AG09319 (cell line): ENCODE measurements around the gene SMYD3.
"Not testable (repeated sequence)": the region's sequence is repeated elsewhere in the genome, so short reads cannot be mapped to it uniquely, and the experiment has no call there.

ENCODE experiments used
- DNase-seq: peaks from one replicate; pipeline ENCODE4 v3.0.0-alpha.2; 2010; ENCODE audit warnings: low read depth; ENCODE audit errors: extremely low read depth
- TF ChIP-seq, protein P1 (sequence below): IDR thresholded peaks from 2 replicates; pipeline ENCODE4 v1.5.1; 2011; ENCODE audit warnings: low read depth, mild to moderate bottlenecking, inconsistent platforms, low read length, moderate library complexity

The SMYD3 gene

DNA sequence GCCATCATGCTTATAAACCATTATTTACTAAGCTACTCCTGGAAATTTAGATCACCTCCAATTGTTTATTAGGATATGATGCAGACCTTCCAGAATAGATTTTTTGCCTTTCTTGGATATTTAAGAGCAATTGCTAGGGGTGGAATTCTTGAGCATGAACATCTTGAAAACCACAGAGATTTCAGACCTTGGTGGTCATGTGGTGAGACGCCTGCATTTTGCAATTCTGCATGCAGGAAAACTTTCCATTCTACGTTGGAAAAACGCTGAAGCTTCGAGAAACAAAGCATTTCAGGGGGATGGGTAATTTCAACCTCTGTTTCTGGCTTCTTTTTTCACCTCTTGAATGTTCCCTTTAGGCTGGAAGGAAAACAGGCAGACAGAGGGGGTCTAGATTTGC, 756.0 kb downstream of the SMYD3 start:
- peak; percentile 41 for DNase-seq
- TF ChIP-seq, protein P1, sequence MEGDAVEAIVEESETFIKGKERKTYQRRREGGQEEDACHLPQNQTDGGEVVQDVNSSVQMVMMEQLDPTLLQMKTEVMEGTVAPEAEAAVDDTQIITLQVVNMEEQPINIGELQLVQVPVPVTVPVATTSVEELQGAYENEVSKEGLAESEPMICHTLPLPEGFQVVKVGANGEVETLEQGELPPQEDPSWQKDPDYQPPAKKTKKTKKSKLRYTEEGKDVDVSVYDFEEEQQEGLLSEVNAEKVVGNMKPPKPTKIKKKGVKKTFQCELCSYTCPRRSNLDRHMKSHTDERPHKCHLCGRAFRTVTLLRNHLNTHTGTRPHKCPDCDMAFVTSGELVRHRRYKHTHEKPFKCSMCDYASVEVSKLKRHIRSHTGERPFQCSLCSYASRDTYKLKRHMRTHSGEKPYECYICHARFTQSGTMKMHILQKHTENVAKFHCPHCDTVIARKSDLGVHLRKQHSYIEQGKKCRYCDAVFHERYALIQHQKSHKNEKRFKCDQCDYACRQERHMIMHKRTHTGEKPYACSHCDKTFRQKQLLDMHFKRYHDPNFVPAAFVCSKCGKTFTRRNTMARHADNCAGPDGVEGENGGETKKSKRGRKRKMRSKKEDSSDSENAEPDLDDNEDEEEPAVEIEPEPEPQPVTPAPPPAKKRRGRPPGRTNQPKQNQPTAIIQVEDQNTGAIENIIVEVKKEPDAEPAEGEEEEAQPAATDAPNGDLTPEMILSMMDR: no peak

DNA sequence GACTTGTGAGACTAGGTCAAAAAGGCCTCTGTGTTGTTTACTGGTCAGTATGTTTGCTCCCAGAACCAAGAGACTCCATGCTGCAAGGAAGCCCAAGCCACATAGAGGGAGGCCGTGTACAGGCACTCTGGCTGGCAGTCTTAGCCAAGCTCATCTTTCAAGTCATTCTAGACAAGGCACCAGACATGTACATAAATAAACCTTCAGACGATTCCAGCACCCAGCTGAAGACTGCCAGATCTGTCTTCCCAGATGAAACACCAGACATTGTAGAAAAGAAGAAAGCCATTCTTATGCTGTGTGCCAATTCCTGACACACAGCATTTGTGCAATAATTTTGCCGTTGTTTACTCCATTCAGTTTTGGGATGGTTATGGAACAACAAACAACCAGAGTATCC, 756.8 kb downstream of the SMYD3 start:
- DNase-seq: no peak
- TF ChIP-seq, protein P1: no peak

DNA sequence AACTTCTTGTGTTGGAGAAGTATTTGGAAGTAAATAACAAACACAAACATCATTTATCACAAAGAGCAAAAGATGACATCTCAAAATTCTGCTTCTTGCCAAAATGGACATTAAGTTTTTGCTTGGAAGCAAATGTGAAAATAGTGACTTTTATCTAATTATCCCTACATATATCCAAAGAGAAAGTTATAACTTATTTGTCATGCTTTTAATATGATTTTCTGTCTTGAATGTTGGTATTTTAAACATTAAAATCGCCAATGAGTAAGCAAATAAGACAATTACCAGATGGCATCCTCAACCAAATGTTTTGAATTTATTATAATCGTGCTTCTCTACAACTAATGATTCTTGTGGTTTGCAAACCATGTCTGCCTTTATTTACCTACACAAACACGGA, 758.0 kb downstream of the SMYD3 start:
- TF ChIP-seq, protein P1: no peak
- DNase-seq: no peak

DNA sequence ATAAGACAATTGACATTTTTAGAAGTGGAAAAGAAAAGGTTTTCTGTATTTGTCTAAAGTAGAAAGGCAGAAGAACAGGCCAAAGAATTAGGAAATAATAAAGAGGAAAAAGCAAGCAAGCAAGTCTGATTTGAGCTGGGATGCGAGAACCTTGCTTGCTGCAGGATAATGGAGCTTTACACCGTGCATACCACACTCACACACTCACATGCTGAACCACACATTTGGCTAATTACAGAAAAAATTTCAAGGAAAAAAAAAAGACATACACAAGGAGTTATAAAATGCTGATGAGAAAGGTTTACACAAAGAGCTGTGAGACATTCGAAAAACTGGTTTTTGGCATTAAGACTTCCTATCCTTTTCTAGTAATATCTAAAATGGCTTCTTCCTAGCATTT, 758.4 kb downstream of the SMYD3 start:
- no peak for DNase-seq
- TF ChIP-seq, protein P1: no peak

DNA sequence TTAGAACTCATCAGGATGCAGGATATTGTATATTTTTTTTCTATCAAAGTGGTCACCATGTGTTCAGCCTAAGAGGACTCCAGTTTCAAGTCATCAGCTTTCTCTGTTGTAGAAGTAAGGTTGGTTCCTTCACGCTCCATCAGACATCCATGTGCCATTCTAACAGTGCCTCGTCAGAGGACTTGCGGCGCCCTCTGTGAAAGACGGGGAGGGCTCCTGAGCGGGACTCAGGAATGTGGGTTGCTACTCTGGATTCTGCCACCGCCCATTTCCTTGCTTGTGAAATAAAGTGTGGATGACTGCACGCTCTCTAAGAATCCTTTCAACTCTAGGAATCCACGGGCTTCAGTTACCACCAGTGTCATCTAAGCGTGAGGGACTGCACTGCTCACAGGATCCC, 758.8 kb downstream of the SMYD3 start:
- DNase-seq: no peak
- TF ChIP-seq, protein P1: no peak

DNA sequence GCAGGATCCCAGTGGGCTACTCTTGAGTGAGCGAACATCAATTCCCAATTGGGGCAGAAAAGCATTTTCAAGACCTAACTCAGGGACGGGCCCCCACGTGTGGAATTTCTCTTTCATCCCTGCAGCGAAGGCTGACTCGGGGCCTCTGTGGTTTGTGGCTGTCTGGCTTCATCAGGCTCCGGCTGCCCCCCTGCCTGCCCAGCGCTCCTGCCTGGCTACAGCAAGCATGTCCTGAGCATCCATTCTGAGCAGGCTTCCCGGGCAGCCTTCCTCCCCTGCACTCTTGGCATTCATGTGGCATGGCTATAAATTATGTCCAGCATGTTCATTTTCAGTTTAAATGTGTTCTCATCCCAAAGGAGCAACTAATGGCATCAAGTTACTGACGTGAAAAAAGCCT, 764.2 kb downstream of the SMYD3 start:
- TF ChIP-seq, protein P1: no peak
- DNase-seq: no peak

DNA sequence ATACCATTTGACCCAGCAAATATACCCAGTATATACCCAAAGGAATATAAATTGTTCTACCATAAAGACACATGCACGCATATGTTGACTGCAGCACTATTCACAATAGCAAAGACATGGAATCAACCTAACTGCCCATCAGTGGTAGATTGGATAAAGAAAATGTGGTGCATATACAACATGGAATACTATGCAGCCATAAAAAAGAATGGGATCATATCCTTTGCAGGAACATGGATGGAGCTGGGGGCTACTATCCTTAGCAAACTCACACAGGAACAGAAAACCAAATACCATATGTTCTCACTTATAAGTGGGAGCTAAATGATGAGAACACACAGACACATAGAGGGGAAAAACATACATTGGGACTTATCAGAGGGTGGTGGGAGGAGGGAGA, 766.7 kb downstream of the SMYD3 start:
- DNase-seq: not testable (repeated sequence)

DNA sequence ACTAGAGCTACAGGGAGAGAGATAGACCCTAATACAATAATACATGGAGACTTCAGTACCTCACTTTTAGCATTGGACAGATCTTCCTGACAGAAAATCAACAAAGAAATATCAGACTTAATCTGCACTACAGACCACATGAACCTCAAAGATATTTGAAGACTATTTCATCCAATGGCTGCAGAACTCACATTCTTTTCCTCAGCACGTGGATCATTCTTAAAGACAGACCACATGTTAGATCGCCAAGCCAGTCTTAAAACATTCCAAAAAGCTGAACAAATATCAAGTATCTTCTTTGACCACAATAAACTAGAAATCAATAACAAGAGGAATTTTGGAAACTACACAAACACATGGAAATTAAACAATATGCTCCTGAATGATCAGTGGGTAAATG, 776.3 kb downstream of the SMYD3 start:
- no peak for DNase-seq
- TF ChIP-seq, protein P1: no peak

DNA sequence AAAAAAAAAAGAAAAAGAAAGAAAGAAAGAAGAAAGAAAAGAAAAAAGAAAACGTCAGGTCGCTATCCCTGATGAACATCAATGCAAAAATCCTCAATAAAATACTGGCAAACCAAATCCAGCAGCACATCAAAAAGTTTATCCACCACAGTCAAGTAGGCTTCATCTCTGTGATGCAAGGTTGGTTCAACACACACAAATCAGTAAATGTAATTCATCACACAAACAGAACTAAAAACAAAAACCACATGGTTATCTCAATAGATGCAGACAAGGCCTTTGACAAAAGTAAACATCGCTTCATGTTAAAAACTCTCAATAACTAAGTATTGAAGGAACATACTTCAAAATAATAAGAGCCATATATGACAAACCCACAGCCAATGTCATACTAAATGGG, 779.0 kb downstream of the SMYD3 start:
- DNase-seq: not testable (repeated sequence)
